ENCODE measurements around the gene LIPC. TPM values are rescaled to one million over a fixed set of nuclear protein-coding genes. Genes with fewer than 3 reads are reported as not detected.

The LIPC gene
- total RNA-seq, 2 experiments from 2014 or later: 0.61 to 1.2 TPM

DNA sequence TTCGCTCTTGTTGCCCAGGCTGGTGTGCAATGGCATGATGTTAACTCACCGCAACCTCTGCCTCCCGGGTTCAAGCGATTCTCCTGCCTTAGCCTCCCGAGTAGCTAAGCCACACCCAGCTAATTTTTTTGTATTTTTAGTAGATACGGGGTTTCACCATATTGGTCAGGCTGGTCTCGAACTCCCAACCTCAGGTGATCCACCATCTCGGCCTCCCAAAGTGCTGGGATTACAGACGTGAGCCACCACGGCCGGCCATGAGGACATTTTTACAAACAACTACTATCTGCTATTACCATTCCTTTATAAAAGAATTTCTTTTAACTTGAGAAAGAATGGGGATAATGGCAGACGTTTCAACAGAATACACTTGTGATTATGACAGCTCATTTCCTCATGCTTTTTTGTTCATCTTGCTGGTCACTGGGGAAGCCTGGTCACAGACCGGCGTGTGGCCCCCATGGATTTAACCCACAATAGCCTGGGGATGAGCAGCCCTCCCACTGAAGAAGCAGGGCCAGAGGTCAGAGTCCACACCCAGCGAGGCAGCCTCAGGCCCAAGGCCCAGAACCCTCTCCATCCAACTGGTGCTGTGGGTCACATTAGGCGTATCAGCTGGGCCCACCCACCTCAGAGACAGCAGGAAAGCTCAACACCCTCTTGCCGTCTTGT, 112.0 kb downstream of the LIPC start:
- H3K27ac Mint-ChIP-seq: no peak overlapping the region
- ChIA-PET POLR2A (no interaction called here), CTCF (interaction anchor here (0.7 kb wide), 1 partner anchor 141 kb away, joined by 3 read pairs; no protein-coding TSS in a partner anchor)
- H3K36me3 Mint-ChIP-seq (ENCODE audit: low read depth): no peaks in the 10 kb centered on the region
- intact Hi-C loops (cut with DNase I, micrococcal nuclease): no loop called here
- H3K9me3 ChIP-seq (ENCODE audit: control insufficient read depth in 1 of 2, insufficient read depth in 1 of 2, low read length in 2 of 2): peaks cover 0 to 4% of the 10 kb centered on the region in 2 experiments
- TF ChIP-seq, protein P1, sequence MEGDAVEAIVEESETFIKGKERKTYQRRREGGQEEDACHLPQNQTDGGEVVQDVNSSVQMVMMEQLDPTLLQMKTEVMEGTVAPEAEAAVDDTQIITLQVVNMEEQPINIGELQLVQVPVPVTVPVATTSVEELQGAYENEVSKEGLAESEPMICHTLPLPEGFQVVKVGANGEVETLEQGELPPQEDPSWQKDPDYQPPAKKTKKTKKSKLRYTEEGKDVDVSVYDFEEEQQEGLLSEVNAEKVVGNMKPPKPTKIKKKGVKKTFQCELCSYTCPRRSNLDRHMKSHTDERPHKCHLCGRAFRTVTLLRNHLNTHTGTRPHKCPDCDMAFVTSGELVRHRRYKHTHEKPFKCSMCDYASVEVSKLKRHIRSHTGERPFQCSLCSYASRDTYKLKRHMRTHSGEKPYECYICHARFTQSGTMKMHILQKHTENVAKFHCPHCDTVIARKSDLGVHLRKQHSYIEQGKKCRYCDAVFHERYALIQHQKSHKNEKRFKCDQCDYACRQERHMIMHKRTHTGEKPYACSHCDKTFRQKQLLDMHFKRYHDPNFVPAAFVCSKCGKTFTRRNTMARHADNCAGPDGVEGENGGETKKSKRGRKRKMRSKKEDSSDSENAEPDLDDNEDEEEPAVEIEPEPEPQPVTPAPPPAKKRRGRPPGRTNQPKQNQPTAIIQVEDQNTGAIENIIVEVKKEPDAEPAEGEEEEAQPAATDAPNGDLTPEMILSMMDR (IDR thresholded peaks at IDR 0.05): no peak
- H3K27me3 Mint-ChIP-seq: no peaks in the 10 kb centered on the region
- ATAC-seq (ENCODE audit: poor library complexity): no peak
- H3K4me1 ChIP-seq (ENCODE audit: insufficient read depth, low read length): peaks cover 18% of the 10 kb centered on the region
- H3K27ac ChIP-seq (ENCODE audit: low read depth in 1 of 2, low read length in 2 of 2): no peak overlapping the region
- H3K9me3 Mint-ChIP-seq: no peaks in the 10 kb centered on the region
- H3K36me3 ChIP-seq (ENCODE audit: insufficient read depth, low read length): no peaks in the 10 kb centered on the region
- DNase-seq: no peak
- no peaks in the 10 kb centered on the region for H3K27me3 ChIP-seq (ENCODE audit: control insufficient read depth in 1 of 2, insufficient read depth in 2 of 2, low read length in 2 of 2)
- H3K4me1 Mint-ChIP-seq (ENCODE audit: low read depth): peaks cover 11% of the 10 kb centered on the region
- no peak overlapping the region for H3K4me3 ChIP-seq (ENCODE audit: low read length)
- no peak overlapping the region for H3K4me3 Mint-ChIP-seq

DNA sequence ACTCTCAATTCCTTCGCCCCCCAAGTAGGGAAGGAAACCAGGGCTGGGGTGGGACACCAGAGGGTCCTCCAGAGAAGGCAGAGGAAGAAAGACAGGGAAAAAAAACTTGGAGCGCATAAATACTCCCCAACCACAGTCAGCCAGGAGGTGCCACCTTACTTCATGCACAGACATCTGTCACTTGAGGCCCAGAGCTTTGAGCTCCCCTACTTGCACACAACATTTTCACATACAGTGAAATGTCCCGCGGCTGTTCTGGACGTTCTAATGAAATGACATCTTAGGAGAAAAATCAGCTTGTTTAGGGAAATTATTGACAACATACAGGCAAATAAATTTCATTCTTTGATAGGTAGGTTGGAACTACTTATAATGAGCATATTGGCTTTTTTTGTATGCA, 113.0 kb downstream of the LIPC start:
- CTCF ChIA-PET: interaction anchor here (0.6 to 1.6 kb wide), 2 partner anchors 23 to 76 kb away, joined by 3 to 4 read pairs; no protein-coding TSS in a partner anchor
- no peak overlapping the region for H3K27ac ChIP-seq (ENCODE audit: low read depth in 1 of 2, low read length in 2 of 2)
- H3K4me3 ChIP-seq (ENCODE audit: low read length): no peak overlapping the region
- no peak for ATAC-seq (ENCODE audit: poor library complexity)
- Mint-ChIP-seq H3K27me3 (no peaks in the 10 kb centered on the region), H3K27ac (no peak overlapping the region), H3K36me3 (ENCODE audit: low read depth) (no peaks in the 10 kb centered on the region), H3K4me1 (ENCODE audit: low read depth) (peaks cover 11% of the 10 kb centered on the region), H3K9me3 (no peaks in the 10 kb centered on the region), H3K4me3 (no peak overlapping the region)
- peaks cover 18% of the 10 kb centered on the region for H3K4me1 ChIP-seq (ENCODE audit: insufficient read depth, low read length)
- TF ChIP-seq, protein P1 (IDR thresholded peaks at IDR 0.05): no peak
- no peaks in the 10 kb centered on the region for H3K27me3 ChIP-seq (ENCODE audit: control insufficient read depth in 1 of 2, insufficient read depth in 2 of 2, low read length in 2 of 2)
- DNase-seq: no peak
- H3K9me3 ChIP-seq (ENCODE audit: control insufficient read depth in 1 of 2, insufficient read depth in 1 of 2, low read length in 2 of 2): peaks cover 0 to 4% of the 10 kb centered on the region in 2 experiments
- POLR2A ChIA-PET: no interaction called here
- H3K36me3 ChIP-seq (ENCODE audit: insufficient read depth, low read length): no peaks in the 10 kb centered on the region
- intact Hi-C loops (cut with DNase I, micrococcal nuclease): no loop called here

DNA sequence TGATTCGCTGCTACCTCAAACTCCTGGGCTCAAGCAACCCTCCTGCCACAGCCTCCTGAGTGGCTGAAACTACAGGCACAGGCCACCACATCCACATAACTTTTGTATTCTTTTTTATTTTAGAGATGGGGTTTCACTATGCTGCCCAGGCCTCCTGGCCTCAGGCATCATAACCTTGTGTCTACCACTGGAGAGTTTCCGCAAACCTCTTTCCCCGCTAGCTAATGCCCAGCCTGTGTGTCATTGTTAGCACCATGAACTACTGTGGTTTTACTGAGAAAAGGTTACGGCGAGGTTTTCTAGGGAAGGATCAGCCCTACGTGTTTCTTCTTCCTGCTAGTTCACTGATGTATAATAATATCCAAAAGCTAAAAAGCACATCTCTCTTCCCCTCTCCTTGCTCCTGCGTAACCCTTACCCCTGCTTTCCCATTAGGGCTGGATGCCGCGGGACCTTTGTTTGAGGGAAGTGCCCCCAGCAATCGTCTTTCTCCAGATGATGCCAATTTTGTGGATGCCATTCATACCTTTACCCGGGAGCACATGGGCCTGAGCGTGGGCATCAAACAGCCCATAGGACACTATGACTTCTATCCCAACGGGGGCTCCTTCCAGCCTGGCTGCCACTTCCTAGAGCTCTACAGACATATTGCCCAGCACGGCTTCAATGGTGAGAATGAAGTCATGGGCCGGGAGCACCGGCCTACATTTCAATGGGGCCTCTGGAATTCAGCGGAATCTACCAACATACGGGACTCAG, 113.7 kb downstream of the LIPC start:
- peak in 1 of 14 experiments; percentile 65 for DNase-seq
- Histone ChIP-seq H3K4me3 (ENCODE audit: low read length) (no peak overlapping the region), H3K27me3 (ENCODE audit: control insufficient read depth in 1 of 2, insufficient read depth in 2 of 2, low read length in 2 of 2) (no peaks in the 10 kb centered on the region), H3K4me1 (ENCODE audit: insufficient read depth, low read length) (peaks cover 20% of the 10 kb centered on the region), H3K36me3 (ENCODE audit: insufficient read depth, low read length) (no peaks in the 10 kb centered on the region), H3K9me3 (ENCODE audit: control insufficient read depth in 1 of 2, insufficient read depth in 1 of 2, low read length in 2 of 2) (peaks cover 0 to 4% of the 10 kb centered on the region in 2 experiments), H3K27ac (ENCODE audit: low read depth in 1 of 2, low read length in 2 of 2) (no peak overlapping the region)
- Mint-ChIP-seq H3K4me3 (no peak overlapping the region), H3K36me3 (ENCODE audit: low read depth) (no peaks in the 10 kb centered on the region), H3K27me3 (no peaks in the 10 kb centered on the region), H3K27ac (no peak overlapping the region), H3K9me3 (no peaks in the 10 kb centered on the region), H3K4me1 (ENCODE audit: low read depth) (peaks cover 16% of the 10 kb centered on the region)
- TF ChIP-seq, protein P1 (IDR thresholded peaks at IDR 0.05): no peak
- intact Hi-C loops (cut with DNase I, micrococcal nuclease): no loop called here
- ATAC-seq (ENCODE audit: poor library complexity): no peak
- CTCF ChIA-PET: interaction anchor here (0.6 to 1.6 kb wide), 2 partner anchors 24 to 76 kb away, joined by 3 to 4 read pairs; no protein-coding TSS in a partner anchor
- POLR2A ChIA-PET: no interaction called here
